H1 (cell line): ENCODE results near the gene CCSAP. TPM values are rescaled to one million over a fixed set of nuclear protein-coding genes. Genes with fewer than 3 reads are reported as not detected.

ENCODE experiments used
- CTCF ChIA-PET: fragments of 300-600 bp; sonication (Branson Sonifier 250); formaldehyde crosslinking; loops from one replicate; lab custom pipeline; 2021; ENCODE audit not compliant: partially characterized antibody; lab: Charles Lee
- POLR2A ChIA-PET: fragments of 300-600 bp; sonication (Branson Sonifier 250); formaldehyde crosslinking; loops from one replicate; lab custom pipeline; 2021; ENCODE audit warnings: inconsistent platforms; ENCODE audit not compliant: partially characterized antibody; lab: Charles Lee
- DNase-seq, 2 experiments: peaks; one replicate each; pipeline versions ENCODE4 v3.0.0 to v3.0.0-alpha.2; 2010 to 2022; ENCODE audit warnings: low spot score in 2 of 2, low read depth in 1 of 2, mixed read lengths in 1 of 2
- FAIRE-seq: peaks from 2 replicates; lab custom pipeline; 2011; peaks lifted over from hg19 to GRCh38; lab: Jason Lieb, UNC
- H2AFZ ChIP-seq: 2 replicates; pipeline ENCODE4 v1.8.1; 2012; ENCODE audit warnings: low read length, inconsistent platforms
- H2AK5ac ChIP-seq: 2 replicates; pipeline ENCODE4 v1.6.1; 2013; ENCODE audit warnings: low read depth, low read length
- H2BK120ac ChIP-seq: replicated peaks from 2 replicates; pipeline ENCODE3; 2013; ENCODE audit warnings: low read depth, low read length, inconsistent platforms
- H2BK12ac ChIP-seq: 2 replicates; pipeline ENCODE4 v1.6.1; 2013; ENCODE audit warnings: low read depth, low read length
- H2BK15ac ChIP-seq: 2 replicates; pipeline ENCODE4 v1.6.1; 2013; ENCODE audit warnings: low read length
- H2BK20ac ChIP-seq: 2 replicates; pipeline ENCODE4 v1.6.1; 2013; ENCODE audit warnings: low read length
- H2BK5ac ChIP-seq: 2 replicates; pipeline ENCODE4 v1.6.1; 2013; ENCODE audit warnings: low read depth, low read length
- H3K14ac ChIP-seq: 2 replicates; pipeline ENCODE4 v1.6.1; 2013; ENCODE audit warnings: inconsistent platforms; ENCODE audit not compliant: insufficient read length
- H3K18ac ChIP-seq: 2 replicates; pipeline ENCODE4 v1.6.1; 2013; ENCODE audit warnings: low read length; ENCODE audit errors: extremely low read depth
- H3K23ac ChIP-seq: 2 replicates; pipeline ENCODE4 v1.6.1; 2013; ENCODE audit warnings: inconsistent platforms; ENCODE audit not compliant: insufficient read length
- H3K23me2 ChIP-seq: 2 replicates; pipeline ENCODE4 v1.6.1; 2013; ENCODE audit warnings: low read depth, low read length
- H3K27ac ChIP-seq: 2 replicates; pipeline ENCODE4 v1.6.1; 2011; ENCODE audit warnings: low read depth, low read length, inconsistent platforms
- H3K27me3 ChIP-seq, 4 experiments: replicated peaks in 1 of 4; 1 replicate in 1 of 4; 2 replicates in 3 of 4; pipeline versions ENCODE4 v1.6.1 to v1.8.1; 2011 to 2013; ENCODE audit warnings: low read length in 3 of 4, mild to moderate bottlenecking in 3 of 4, inconsistent platforms in 2 of 4, mixed read lengths in 2 of 4, moderate library complexity in 1 of 4; ENCODE audit not compliant: control insufficient read depth in 3 of 4, insufficient read depth in 3 of 4; ENCODE audit errors: extremely low read depth in 1 of 4
- H3K36me3 ChIP-seq, 4 experiments: 2 replicates each; pipeline versions ENCODE4 v1.6.1 to v1.8.1; 2011 to 2013; ENCODE audit warnings: mild to moderate bottlenecking in 4 of 4, low read length in 3 of 4, moderate library complexity in 2 of 4, control low read depth in 1 of 4, inconsistent platforms in 1 of 4; ENCODE audit not compliant: insufficient read depth in 4 of 4, control insufficient read depth in 2 of 4
- H3K4ac ChIP-seq: replicated peaks from 2 replicates; pipeline ENCODE3; 2013; ENCODE audit warnings: low read length, low read depth, mixed read lengths, inconsistent platforms; ENCODE audit not compliant: insufficient read length
- H3K4me1 ChIP-seq, 4 experiments: replicated peaks in 1 of 4; 1 replicate in 1 of 4; 2 replicates in 3 of 4; pipeline versions ENCODE4 v1.6.1 to v1.8.1; 2011 to 2013; ENCODE audit warnings: low read length in 3 of 4, inconsistent platforms in 2 of 4, mixed read lengths in 1 of 4; ENCODE audit not compliant: insufficient read depth in 4 of 4, control insufficient read depth in 3 of 4
- H3K4me2 ChIP-seq, 2 experiments: 2 replicates each; pipeline versions ENCODE4 v1.6.1 to v1.8.1; 2011 to 2013; ENCODE audit warnings: low read depth in 2 of 2, low read length in 2 of 2, control low read depth in 1 of 2, inconsistent platforms in 1 of 2, mild to moderate bottlenecking in 1 of 2; ENCODE audit not compliant: insufficient read depth in 1 of 2
- H3K4me3 ChIP-seq, 4 experiments: fragments of 200-600, 300-600 bp in 1 of 4; sonication (generic), shearing (Covaris generic), sonication (Bioruptor Twin) in 1 of 4; 2 replicates each; pipeline versions ENCODE4 v1.5.1 to v1.8.1; 2011 to 2016; ENCODE audit warnings: low read length in 4 of 4, low read depth in 3 of 4, control low read depth in 2 of 4, inconsistent platforms in 2 of 4, mild to moderate bottlenecking in 2 of 4, mixed read lengths in 1 of 4, moderate library complexity in 1 of 4; ENCODE audit not compliant: insufficient read depth in 2 of 4; ENCODE audit errors: extremely low read depth in 1 of 4
- H3K56ac ChIP-seq: replicated peaks from 2 replicates; pipeline ENCODE3; 2013; ENCODE audit warnings: low read depth, mild to moderate bottlenecking, mixed read lengths, low read length, inconsistent platforms; ENCODE audit not compliant: insufficient read length
- H3K79me1 ChIP-seq: 2 replicates; pipeline ENCODE4 v1.6.1; 2013; ENCODE audit warnings: low read depth, low read length, control low read depth
- H3K79me2 ChIP-seq, 2 experiments: 2 replicates each; pipeline versions ENCODE4 v1.6.1 to v1.8.1; 2012 to 2013; ENCODE audit warnings: low read length in 2 of 2, mild to moderate bottlenecking in 2 of 2, inconsistent platforms in 1 of 2; ENCODE audit not compliant: insufficient read depth in 2 of 2, control insufficient read depth in 1 of 2
- H3K9ac ChIP-seq, 4 experiments: replicated peaks in 1 of 4; 1 replicate in 1 of 4; 2 replicates in 3 of 4; pipeline versions ENCODE4 v1.6.1 to v1.8.1; 2011 to 2013; ENCODE audit warnings: low read depth in 3 of 4, low read length in 3 of 4, control low read depth in 2 of 4, mild to moderate bottlenecking in 2 of 4, moderate library complexity in 2 of 4, inconsistent platforms in 1 of 4; ENCODE audit errors: extremely low read depth in 1 of 4
- H3K9me3 ChIP-seq, 2 experiments: 2 replicates each; pipeline versions ENCODE4 v1.6.1 to v1.8.1; 2012 to 2013; ENCODE audit warnings: mild to moderate bottlenecking in 2 of 2, moderate library complexity in 2 of 2, control low read depth in 1 of 2, inconsistent platforms in 1 of 2, low read depth in 1 of 2, low read length in 1 of 2, mixed read lengths in 1 of 2; ENCODE audit not compliant: insufficient read depth in 2 of 2
- H4K20me1 ChIP-seq, 2 experiments: replicated peaks in 1 of 2; 2 replicates each; pipeline versions ENCODE3 to v1.8.1; 2011 to 2013; ENCODE audit warnings: inconsistent platforms in 2 of 2, low read length in 2 of 2, mild to moderate bottlenecking in 1 of 2; ENCODE audit not compliant: insufficient read depth in 2 of 2, control insufficient read depth in 1 of 2
- H4K5ac ChIP-seq: 2 replicates; pipeline ENCODE4 v1.6.1; 2013; ENCODE audit warnings: low read length, low read depth, mixed read lengths, inconsistent platforms; ENCODE audit not compliant: insufficient read length
- H4K8ac ChIP-seq: 2 replicates; pipeline ENCODE4 v1.8.0; 2013; ENCODE audit warnings: mild to moderate bottlenecking, moderate library complexity, low read length, inconsistent platforms; ENCODE audit not compliant: insufficient read depth; ENCODE audit errors: extremely low read depth
- H4K91ac ChIP-seq: replicated peaks from 2 replicates; pipeline ENCODE3; 2013; ENCODE audit warnings: low read length, mixed read lengths, inconsistent platforms; ENCODE audit not compliant: insufficient read length
- EGR1 ChIP-seq: IDR thresholded peaks from 2 replicates; pipeline ENCODE4 v1.6.1; 2011; ENCODE audit warnings: low read depth, low read length, borderline replicate concordance
- EP300 ChIP-seq, 2 experiments: IDR thresholded peaks; 1 replicate in 1 of 2; 2 replicates in 1 of 2; pipeline ENCODE4 v1.6.1; 2011 to 2012; ENCODE audit warnings: low read depth in 2 of 2, low read length in 2 of 2, mild to moderate bottlenecking in 2 of 2, borderline replicate concordance in 1 of 2, inconsistent platforms in 1 of 2, moderate library complexity in 1 of 2
- GTF2F1 ChIP-seq: IDR thresholded peaks from 2 replicates; pipeline ENCODE4 v1.6.1; 2012; ENCODE audit warnings: low read depth, low read length, improper control_type of control experiment, borderline replicate concordance
- SIX5 ChIP-seq: IDR thresholded peaks from 2 replicates; pipeline ENCODE4 v1.6.1; 2011; ENCODE audit warnings: mild to moderate bottlenecking, low read depth, low read length
- SP2 ChIP-seq: IDR thresholded peaks from 2 replicates; pipeline ENCODE4 v1.6.1; 2012; ENCODE audit warnings: mild to moderate bottlenecking, low read length, inconsistent platforms
- TAF1 ChIP-seq: IDR thresholded peaks from 2 replicates; pipeline ENCODE4 v1.6.1; 2011; ENCODE audit warnings: mild to moderate bottlenecking, low read depth, low read length
- WGBS, 2 experiments: shearing (Covaris generic) in 1 of 2; methylation state at CpG; one replicate each; pipeline versions ENCODE4 v1.1.6 to v1.1.7; 2013 to 2015; ENCODE audit warnings: low lambda C conversion rate in 2 of 2, mixed read lengths in 2 of 2, inconsistent platforms in 1 of 2, low coverage in 1 of 2, missing lambda C conversion rate in 1 of 2; ENCODE audit not compliant: insufficient replicate concordance in 2 of 2, insufficient coverage in 1 of 2, insufficient read length in 1 of 2; ENCODE audit errors: extremely low coverage in 1 of 2, missing lambda C conversion rate in 1 of 2; 5-methylcytosine and 5-hydroxymethylcytosine counted together
- polyA plus RNA-seq, 7 experiments: library from polyadenylated mRNA; depleted of rRNA in 3 of 7; stranded (reverse) in 5 of 7; unstranded in 2 of 7; fragments of >200 nt in 5 of 7; fragments of 200-250 nt in 2 of 7; gene quantifications; 1 replicate in 5 of 7; 2 replicates in 1 of 7; 4 replicates in 1 of 7; pipeline versions ENCODE4 v1.2.1 to v1.2.3, GENCODE V29; 2011 to 2013; ENCODE audit warnings: missing spikeins in 2 of 7, mixed read lengths in 2 of 7
- total RNA-seq: library from RNA; stranded (reverse); fragmentation: NEBNext Ultra II Directional; extraction: Animal tissue kit (Norgen Biotek cat#: 25700); gene quantifications from 2 replicates; pipeline ENCODE4 v1.2.1, GENCODE V29; 2021
- TF ChIP-seq, protein P1 (sequence below): IDR thresholded peaks from 2 replicates; pipeline ENCODE4 v1.6.1; 2012; ENCODE audit warnings: inconsistent platforms

Gene CCSAP
- total and polyA plus RNA-seq, 2 of the 8 experiments (the other 6 are each of a cell fraction or from before 2014, with no cell fraction given), result 3.5 to 17.2 TPM

DNA sequence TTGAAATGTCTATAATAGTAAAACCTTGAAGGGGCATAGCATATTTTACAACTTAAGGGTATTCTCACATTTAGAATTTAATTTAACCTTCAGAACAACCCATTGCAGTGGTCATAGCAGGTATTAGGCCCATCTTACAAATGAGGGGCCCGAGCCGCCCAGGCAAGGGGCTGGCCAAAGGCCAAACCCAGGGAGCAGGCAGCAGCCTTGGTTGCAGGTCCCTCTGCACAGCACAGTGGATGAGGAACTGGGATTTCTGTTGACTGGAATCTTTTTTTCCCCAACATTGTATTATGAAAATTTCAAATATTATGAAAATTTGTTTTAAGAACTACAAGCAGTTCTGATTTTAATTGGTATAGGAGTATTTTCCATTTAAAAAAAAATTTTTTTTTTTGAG is 33.2 kb downstream of the CCSAP start:
- Histone ChIP-seq H3K4me1 (no peaks in the 10 kb centered on the region), H3K4ac (no peak overlapping the region), H3K18ac (no peak overlapping the region), H3K4me3 (no peak overlapping the region), H4K8ac (no peak overlapping the region; the same call in 1 of the 2 replicates), H3K4me2 (no peak overlapping the region), H3K27ac (no peak overlapping the region), H2BK5ac (no peak overlapping the region), H2BK20ac (no peak overlapping the region), H2BK120ac (no peak overlapping the region), H4K5ac (no peak overlapping the region), H3K27me3 (no peaks in the 10 kb centered on the region), H2AK5ac (no peak overlapping the region), H3K23me2 (no peaks in the 10 kb centered on the region), H4K20me1 (peaks cover 0 to 2% of the 10 kb centered on the region in 2 experiments), H3K36me3 (peaks cover 0 to 9% (median 2%) of the 10 kb centered on the region in 4 experiments; a peak in 2 of 8 replicates), H3K23ac (no peak overlapping the region), H3K9ac (no peak overlapping the region), H3K79me1 (no peaks in the 10 kb centered on the region), H3K14ac (no peak overlapping the region), H3K9me3 (no peaks in the 10 kb centered on the region), H2BK12ac (no peak overlapping the region), H3K56ac (no peak overlapping the region), H2BK15ac (no peak overlapping the region), H2AFZ (no peak overlapping the region), H3K79me2 (no peaks in the 10 kb centered on the region), H4K91ac (no peak overlapping the region)
- no peak for FAIRE-seq
- 83% methylated on average over 2 of the region's 2 CpGs; no CpG with 5 or more reads in 1 of the 2 experiments for WGBS, 2 experiments
- TF ChIP-seq SIX5 (no peak), EGR1 (no peak), TAF1 (no peak), SP2 (no peak), GTF2F1 (no peak), EP300 (IDR thresholded peaks at IDR 0.05; ENCODE audit: borderline replicate concordance in 1 of 2, low read depth in 2 of 2, low read length in 2 of 2) (no peak)
- TF ChIP-seq, protein P1, sequence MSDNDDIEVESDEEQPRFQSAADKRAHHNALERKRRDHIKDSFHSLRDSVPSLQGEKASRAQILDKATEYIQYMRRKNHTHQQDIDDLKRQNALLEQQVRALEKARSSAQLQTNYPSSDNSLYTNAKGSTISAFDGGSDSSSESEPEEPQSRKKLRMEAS, result no peak
- no peak for DNase-seq
- CTCF ChIA-PET, result interaction anchor here (1.4 kb wide), 1 partner anchor 94 kb away, joined by 3 read pairs; no protein-coding TSS in a partner anchor
- POLR2A ChIA-PET, result interaction anchor here (0.7 kb wide), 1 partner anchor 170 kb away, joined by 4 read pairs; no protein-coding TSS in a partner anchor
